Measurements from ENCODE around the gene NRCAM. TPM values are rescaled to one million over a fixed set of nuclear protein-coding genes. Genes with fewer than 3 reads are reported as not detected.

Gene NRCAM
- total and polyA plus RNA-seq, 2 of the 8 experiments (the other 6 are each of a cell fraction or from before 2014, with no cell fraction given): 2.7 to 3.8 TPM

DNA sequence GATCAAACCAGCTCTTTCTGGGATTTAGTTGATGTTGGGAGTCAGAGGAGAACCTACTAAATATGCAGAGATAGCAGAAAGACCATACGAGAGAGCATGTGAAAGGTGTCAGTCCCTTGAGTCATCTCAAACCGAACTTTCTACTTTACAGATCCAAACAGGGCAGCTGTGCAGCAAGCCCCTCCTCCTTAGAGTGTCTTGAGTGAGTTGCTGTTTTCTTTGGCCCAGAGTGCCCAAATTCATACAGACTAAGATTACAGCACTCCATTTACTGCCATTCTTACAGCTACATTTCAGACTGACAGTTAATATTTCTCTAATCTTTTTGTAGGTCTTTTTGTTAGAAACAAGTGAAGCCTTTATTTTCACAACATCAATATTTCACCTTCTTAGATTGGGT lies 53.4 kb downstream of the NRCAM start (continued):
- TF ChIP-seq SAP30 (IDR thresholded peaks at IDR 0.05; ENCODE audit: insufficient read depth, insufficient replicate concordance, low read length) (no peak), POLR2AphosphoS5 (IDR thresholded peaks at IDR 0.05; ENCODE audit: low read depth, low read length) (no peak), TAF7 (optimal IDR thresholded peaks at IDR 0.05; ENCODE audit: borderline replicate concordance, low read depth, low read length) (no peak)

All from H1 (cell line).